ENCODE measurements around the gene AK1.
"Not testable (repeated sequence)": the region's sequence is repeated elsewhere in the genome, so short reads cannot be mapped to it uniquely, and the experiment has no call there.

The AK1 gene

GRCh38 chr9:127881715-127882114, 4.2 kb upstream of the AK1 start:
- not testable (repeated sequence) for DNase-seq

- DNase-seq: no peak
Observed at GRCh38 chr9:127880143-127880542, 2.7 kb upstream of the AK1 start.

GRCh38 chr9:127878652-127879390, 1.3 kb upstream of the AK1 start:
- no peak for DNase-seq

GRCh38 chr9:127878001-127878651, 651 bp upstream of the AK1 start:
- no peak for DNase-seq

GRCh38 chr9:127876764-127877562, 512 bp downstream of the AK1 start:
- DNase-seq: no peak

- DNase-seq: no peak
Observed at GRCh38 chr9:127876026-127876763, 1.3 kb downstream of the AK1 start.

- no peak for DNase-seq
Observed at GRCh38 chr9:127875306-127875966, 2.0 kb downstream of the AK1 start.

GRCh38 chr9:127874301-127875221, 2.9 kb downstream of the AK1 start:
- no peak for DNase-seq

GRCh38 chr9:127873886-127874285, 3.6 kb downstream of the AK1 start:
- no peak for DNase-seq

GRCh38 chr9:127873223-127873691, 4.2 kb downstream of the AK1 start:
- no peak for DNase-seq

- DNase-seq: no peak
Observed at GRCh38 chr9:127872369-127873222, 4.9 kb downstream of the AK1 start.

GRCh38 chr9:127871531-127871930, 5.9 kb downstream of the AK1 start:
- no peak for DNase-seq

- no peak for DNase-seq
Observed at GRCh38 chr9:127870887-127871286, 6.6 kb downstream of the AK1 start.

GRCh38 chr9:127870153-127870491, 7.4 kb downstream of the AK1 start:
- DNase-seq: not testable (repeated sequence)

GRCh38 chr9:127869310-127870152, 7.9 kb downstream of the AK1 start:
- peak; percentile 65 for DNase-seq

GRCh38 chr9:127868278-127868902, 9.1 kb downstream of the AK1 start:
- no peak for DNase-seq

GRCh38 chr9:127867356-127868277, 9.9 kb downstream of the AK1 start:
- DNase-seq: no peak

GRCh38 chr9:127866535-127866934, 10.9 kb downstream of the AK1 start:
- no peak for DNase-seq
